ENCODE data around the gene LRBA. TPM values are rescaled to one million over a fixed set of nuclear protein-coding genes. Genes with fewer than 3 reads are reported as not detected.

Gene LRBA
- total RNA-seq, 4 donors from 2014 or later: 28.3 to 38.2 (median 32.1) TPM

DNA sequence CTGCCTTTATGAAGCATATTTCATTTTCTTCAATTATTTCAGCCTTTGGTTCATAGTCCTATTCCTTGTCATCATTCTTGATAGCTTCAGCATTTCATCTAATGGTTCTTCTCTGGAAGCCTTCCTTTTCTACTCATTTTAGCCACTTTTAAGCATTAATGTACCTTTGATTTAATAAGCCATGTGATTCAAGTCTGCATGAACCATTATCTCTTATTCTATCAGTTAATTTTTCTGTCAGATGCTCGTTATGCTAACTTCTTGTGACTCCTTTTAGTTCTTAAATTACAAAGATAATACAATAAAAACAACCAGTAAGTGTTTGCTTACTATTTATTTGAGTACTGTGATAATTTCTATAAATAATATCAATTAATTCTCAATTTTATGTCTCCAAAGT, 643.2 kb downstream of the LRBA start:
- TF ChIP-seq, protein P1, sequence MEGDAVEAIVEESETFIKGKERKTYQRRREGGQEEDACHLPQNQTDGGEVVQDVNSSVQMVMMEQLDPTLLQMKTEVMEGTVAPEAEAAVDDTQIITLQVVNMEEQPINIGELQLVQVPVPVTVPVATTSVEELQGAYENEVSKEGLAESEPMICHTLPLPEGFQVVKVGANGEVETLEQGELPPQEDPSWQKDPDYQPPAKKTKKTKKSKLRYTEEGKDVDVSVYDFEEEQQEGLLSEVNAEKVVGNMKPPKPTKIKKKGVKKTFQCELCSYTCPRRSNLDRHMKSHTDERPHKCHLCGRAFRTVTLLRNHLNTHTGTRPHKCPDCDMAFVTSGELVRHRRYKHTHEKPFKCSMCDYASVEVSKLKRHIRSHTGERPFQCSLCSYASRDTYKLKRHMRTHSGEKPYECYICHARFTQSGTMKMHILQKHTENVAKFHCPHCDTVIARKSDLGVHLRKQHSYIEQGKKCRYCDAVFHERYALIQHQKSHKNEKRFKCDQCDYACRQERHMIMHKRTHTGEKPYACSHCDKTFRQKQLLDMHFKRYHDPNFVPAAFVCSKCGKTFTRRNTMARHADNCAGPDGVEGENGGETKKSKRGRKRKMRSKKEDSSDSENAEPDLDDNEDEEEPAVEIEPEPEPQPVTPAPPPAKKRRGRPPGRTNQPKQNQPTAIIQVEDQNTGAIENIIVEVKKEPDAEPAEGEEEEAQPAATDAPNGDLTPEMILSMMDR (IDR thresholded peaks at IDR 0.05; ENCODE audit: low read depth): no peak

DNA sequence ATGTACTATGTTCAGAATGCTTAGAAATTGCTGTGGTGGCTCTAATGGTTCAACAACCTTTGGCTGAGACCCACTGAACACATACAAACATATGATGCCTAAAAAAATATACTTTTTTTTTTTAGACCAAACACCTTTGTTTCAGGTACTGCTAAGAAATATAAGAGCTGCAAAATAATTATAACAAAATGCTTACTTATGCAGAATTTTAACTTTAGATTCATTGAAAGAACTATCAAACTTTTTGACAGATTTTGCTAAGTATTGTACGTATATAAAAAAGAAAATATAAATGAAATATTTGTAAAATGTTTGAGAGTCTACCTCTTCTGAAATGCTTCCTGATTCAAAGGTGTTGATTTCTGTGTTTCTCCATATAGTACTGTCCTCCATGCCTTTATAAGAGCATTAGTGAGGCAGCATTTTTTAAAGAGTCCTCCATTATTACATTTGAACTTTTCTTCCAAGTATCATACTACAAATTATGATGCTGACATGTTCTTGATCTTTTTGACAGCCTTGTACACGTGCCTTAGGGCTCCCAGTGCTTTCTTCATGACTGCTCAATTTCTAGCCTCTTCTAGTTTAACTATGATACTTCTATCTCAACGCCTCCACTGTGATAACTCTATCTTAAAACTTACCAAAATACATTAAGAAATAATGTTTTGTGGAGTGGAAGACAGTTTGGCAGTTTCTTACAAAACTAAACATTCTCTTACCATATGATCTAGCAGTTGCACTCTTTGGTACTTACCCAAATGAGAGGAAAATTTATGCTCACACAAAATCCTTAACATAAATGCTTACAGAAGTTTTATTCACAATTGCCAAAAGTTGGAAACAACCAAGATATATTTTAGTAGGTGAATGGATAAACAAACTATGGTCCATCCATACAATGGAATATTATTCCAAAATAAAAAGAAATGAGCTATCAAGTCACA, 645.4 kb downstream of the LRBA start:
- TF ChIP-seq, protein P1 (IDR thresholded peaks at IDR 0.05; ENCODE audit: low read depth): no peak

DNA sequence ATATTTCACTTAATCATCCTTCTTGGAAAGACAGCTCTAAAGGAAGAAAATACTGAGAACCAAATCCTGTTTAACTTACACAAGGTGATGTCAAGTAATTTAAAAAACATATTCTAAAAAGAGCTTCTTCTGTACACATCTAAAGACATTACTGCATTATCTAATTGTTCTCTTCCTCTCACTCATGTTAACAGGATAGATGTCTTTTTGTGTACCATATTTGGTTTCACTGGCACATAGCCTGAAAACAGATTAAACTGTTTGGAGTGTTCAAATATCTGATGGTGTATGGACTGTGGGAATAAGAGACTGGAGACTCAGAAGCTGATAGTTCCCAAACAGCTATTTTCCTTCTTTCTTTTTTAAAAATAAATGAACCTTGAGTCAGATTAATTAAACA, 646.4 kb downstream of the LRBA start:
- TF ChIP-seq, protein P1 (IDR thresholded peaks at IDR 0.05; ENCODE audit: low read depth): no peak

DNA sequence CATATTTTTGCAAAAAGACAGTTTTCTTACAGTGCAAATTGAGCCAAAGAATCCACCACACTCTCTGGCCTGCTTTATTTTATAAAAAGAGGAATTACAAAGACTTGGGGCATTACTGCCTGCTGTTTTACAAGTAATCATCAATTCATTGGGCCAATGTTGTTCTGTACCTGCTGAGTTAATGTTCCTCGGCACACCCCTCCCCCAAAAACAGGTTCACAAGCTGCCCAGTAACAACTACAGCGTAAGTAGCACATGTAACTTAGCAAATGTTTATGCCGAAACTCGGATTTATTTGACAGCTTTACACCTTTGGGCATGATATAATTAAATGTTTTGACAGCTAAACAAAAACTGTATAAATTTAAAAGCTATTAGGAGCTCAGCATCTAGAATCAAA, 647.8 kb downstream of the LRBA start:
- TF ChIP-seq, protein P1 (IDR thresholded peaks at IDR 0.05; ENCODE audit: low read depth): no peak

DNA sequence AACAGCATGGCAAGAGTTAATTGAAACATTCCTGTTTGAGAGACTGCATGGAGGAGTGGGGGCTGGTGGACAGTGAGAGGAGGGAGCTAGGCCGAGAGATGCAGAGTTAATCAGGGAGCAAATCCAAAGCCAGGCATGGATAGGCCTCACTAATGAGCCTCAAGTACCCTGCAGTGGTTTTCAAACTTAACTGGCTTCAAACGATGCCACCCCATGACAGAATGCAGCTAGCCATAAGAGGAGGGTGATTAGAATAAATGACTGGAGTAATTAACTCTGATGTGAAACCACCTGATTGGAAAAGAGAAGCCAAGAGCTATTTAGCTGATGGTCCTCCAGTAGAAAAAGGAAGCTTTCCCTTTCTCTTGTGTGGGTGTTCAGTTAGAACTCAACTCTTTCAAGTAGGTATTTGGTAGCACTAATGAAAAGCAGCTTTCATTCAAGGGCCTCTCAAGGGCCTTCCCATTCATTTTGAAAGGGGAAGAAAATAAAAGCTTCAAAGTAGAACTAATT, 648.5 kb downstream of the LRBA start:
- TF ChIP-seq, protein P1 (IDR thresholded peaks at IDR 0.05; ENCODE audit: low read depth): no peak

DNA sequence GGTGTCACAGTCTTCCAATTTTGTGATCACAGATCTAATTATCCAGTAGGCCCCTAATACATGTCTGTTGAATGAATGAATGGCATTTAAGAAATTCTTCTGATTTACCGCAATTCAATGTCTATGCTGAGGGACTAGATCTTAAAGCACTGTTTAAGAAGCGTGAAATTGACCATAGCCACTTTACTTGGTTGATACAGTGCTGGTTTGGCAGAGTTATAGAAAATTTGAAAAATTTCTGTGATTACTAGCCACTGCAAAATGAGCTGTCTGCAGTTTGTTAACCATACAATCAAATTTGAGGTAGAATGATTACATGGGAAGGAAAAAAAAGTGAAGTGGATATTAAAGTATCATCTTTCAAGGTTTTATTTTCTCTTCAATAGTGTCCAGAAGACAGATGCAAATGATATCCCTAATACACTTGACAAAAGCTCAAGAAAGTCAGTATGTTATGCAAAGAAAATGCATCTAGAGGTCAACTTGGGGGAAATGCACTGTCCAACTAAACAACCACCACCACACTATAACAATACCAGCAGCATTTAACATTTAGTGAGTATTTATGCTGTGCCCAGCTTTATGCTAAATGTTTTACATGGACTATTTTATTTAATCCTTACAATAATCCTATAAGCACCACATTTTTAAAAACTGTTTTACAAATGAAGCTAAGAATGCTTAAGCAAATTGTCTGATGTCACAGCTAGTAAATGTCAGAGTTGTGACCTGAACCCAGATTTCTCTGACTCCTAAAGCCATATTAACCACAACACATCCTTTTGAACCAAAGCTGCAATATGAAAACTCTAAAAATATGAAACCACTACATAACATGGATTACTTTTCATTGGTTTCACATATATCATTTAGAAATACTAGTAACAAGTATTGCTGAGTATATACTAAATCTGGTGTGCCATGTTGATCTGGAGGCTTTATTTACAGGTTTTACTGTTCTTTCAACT, 651.1 kb downstream of the LRBA start:
- TF ChIP-seq, protein P1 (IDR thresholded peaks at IDR 0.05; ENCODE audit: low read depth): no peak
